Ishikawa (cell line): ENCODE data around the gene IL17RD.

Experiments
- CEBPB ChIP-seq: IDR thresholded peaks from 2 replicates; pipeline ENCODE4 v1.6.1; 2012
- CREB1 ChIP-seq: IDR thresholded peaks from 2 replicates; pipeline ENCODE4 v1.6.1; 2012; ENCODE audit warnings: low read depth
- EGR1 ChIP-seq: IDR thresholded peaks from 2 replicates; pipeline ENCODE4 v1.6.1; 2012
- EP300 ChIP-seq: IDR thresholded peaks from 2 replicates; pipeline ENCODE4 v1.6.1; 2012; ENCODE audit warnings: borderline replicate concordance
- FOXM1 ChIP-seq: IDR thresholded peaks from 2 replicates; pipeline ENCODE4 v1.6.1; 2012; ENCODE audit warnings: low read depth, borderline replicate concordance
- NFIC ChIP-seq: IDR thresholded peaks from 2 replicates; pipeline ENCODE4 v1.6.1; 2012
- RAD21 ChIP-seq: IDR thresholded peaks from 2 replicates; pipeline ENCODE4 v1.6.1; 2012; ENCODE audit warnings: low read depth
- TAF1 ChIP-seq: IDR thresholded peaks from 2 replicates; pipeline ENCODE4 v1.6.1; 2012; ENCODE audit warnings: low read depth, mild to moderate bottlenecking
- TCF12 ChIP-seq: IDR thresholded peaks from 2 replicates; pipeline ENCODE4 v1.6.1; 2012; ENCODE audit warnings: low read depth
- TEAD4 ChIP-seq: IDR thresholded peaks from 2 replicates; pipeline ENCODE4 v1.6.1; 2012
- YY1 ChIP-seq: IDR thresholded peaks from 2 replicates; pipeline ENCODE4 v1.6.1; 2012; ENCODE audit warnings: low read depth
- ZBTB7A ChIP-seq: IDR thresholded peaks from 2 replicates; pipeline ENCODE4 v1.6.1; 2012; ENCODE audit warnings: low read depth
- TF ChIP-seq, protein P1 (sequence below): IDR thresholded peaks from 2 replicates; pipeline ENCODE4 v1.6.1; 2012; ENCODE audit warnings: low read depth, mild to moderate bottlenecking
- TF ChIP-seq, protein P2 (sequence below): IDR thresholded peaks from 2 replicates; pipeline ENCODE4 v1.6.1; 2012
- TF ChIP-seq, protein P3 (sequence below): IDR thresholded peaks from 2 replicates; pipeline ENCODE4 v1.6.1; 2012

IL17RD gene

DNA sequence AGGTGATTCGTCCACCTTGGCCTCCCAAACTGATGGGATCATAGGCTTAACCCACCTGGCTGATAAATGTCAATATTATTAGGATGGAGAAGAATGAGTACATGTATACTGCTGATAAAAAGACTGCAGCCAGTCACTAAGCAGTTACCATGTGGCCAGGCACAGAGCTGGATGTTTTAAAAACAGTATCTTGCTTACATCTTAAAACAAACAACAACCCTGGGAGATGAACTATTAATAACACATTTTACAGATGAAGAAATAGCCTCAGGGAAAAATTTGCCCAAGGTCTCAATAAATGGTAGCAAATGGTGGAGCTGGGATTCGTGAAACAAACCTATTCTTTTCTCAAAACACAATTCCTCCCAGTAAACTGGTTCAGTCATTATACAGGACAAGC, 18.1 kb downstream of the IL17RD start:
- TF ChIP-seq TCF12 = no peak
- no peak for TF ChIP-seq TEAD4
- TF ChIP-seq, protein P1, sequence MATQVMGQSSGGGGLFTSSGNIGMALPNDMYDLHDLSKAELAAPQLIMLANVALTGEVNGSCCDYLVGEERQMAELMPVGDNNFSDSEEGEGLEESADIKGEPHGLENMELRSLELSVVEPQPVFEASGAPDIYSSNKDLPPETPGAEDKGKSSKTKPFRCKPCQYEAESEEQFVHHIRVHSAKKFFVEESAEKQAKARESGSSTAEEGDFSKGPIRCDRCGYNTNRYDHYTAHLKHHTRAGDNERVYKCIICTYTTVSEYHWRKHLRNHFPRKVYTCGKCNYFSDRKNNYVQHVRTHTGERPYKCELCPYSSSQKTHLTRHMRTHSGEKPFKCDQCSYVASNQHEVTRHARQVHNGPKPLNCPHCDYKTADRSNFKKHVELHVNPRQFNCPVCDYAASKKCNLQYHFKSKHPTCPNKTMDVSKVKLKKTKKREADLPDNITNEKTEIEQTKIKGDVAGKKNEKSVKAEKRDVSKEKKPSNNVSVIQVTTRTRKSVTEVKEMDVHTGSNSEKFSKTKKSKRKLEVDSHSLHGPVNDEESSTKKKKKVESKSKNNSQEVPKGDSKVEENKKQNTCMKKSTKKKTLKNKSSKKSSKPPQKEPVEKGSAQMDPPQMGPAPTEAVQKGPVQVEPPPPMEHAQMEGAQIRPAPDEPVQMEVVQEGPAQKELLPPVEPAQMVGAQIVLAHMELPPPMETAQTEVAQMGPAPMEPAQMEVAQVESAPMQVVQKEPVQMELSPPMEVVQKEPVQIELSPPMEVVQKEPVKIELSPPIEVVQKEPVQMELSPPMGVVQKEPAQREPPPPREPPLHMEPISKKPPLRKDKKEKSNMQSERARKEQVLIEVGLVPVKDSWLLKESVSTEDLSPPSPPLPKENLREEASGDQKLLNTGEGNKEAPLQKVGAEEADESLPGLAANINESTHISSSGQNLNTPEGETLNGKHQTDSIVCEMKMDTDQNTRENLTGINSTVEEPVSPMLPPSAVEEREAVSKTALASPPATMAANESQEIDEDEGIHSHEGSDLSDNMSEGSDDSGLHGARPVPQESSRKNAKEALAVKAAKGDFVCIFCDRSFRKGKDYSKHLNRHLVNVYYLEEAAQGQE = no peak

DNA sequence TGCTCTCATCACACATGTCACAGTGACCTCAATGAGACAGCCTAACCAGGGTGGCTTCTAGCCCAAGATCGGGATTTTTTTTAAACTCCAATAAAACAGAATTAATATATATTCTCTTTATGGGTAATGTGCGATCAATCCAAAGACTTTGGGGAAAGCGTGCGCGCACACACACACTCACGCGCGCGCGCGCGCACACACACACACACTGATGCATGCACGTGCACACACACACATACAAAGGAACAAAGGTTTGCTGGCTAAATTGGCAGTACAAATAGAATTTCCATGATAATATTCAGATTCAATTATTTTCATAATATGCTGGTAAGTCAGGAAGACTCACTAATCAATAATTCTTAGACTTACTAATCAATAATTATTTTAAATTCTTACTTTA, 19.3 kb downstream of the IL17RD start:
- TF ChIP-seq, protein P2, sequence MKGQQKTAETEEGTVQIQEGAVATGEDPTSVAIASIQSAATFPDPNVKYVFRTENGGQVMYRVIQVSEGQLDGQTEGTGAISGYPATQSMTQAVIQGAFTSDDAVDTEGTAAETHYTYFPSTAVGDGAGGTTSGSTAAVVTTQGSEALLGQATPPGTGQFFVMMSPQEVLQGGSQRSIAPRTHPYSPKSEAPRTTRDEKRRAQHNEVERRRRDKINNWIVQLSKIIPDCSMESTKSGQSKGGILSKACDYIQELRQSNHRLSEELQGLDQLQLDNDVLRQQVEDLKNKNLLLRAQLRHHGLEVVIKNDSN = no peak
- TF ChIP-seq CEBPB (no peak), EGR1 (no peak), TEAD4 (no peak), EP300 (no peak)
- TF ChIP-seq, protein P3, sequence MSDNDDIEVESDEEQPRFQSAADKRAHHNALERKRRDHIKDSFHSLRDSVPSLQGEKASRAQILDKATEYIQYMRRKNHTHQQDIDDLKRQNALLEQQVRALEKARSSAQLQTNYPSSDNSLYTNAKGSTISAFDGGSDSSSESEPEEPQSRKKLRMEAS = no peak
- TF ChIP-seq, protein P1 = no peak

DNA sequence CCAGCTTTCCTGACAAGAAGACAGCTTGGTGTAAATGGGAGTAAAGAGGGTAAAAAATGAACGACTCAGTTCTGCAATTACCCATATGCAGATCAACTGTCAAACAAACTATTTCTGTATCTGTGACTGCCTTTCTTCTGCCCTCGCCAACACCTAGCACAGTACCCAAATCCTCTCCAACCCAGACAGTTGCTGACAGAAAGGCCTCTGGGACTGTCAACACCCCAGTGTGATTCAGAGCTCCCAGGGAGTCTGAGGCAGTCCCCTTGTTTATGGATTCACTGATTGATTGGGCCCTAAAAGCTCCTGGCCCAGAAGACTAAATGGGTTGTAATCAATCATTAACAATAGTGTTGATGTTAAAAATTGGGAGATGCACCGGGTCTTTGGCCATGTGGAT, 20.2 kb downstream of the IL17RD start:
- TF ChIP-seq YY1 (no peak), TAF1 (no peak), RAD21 (no peak), NFIC (no peak), TCF12 (no peak), TEAD4 (no peak), CREB1 (no peak), CEBPB (no peak), EP300 (no peak)
- TF ChIP-seq, protein P3 = no peak

DNA sequence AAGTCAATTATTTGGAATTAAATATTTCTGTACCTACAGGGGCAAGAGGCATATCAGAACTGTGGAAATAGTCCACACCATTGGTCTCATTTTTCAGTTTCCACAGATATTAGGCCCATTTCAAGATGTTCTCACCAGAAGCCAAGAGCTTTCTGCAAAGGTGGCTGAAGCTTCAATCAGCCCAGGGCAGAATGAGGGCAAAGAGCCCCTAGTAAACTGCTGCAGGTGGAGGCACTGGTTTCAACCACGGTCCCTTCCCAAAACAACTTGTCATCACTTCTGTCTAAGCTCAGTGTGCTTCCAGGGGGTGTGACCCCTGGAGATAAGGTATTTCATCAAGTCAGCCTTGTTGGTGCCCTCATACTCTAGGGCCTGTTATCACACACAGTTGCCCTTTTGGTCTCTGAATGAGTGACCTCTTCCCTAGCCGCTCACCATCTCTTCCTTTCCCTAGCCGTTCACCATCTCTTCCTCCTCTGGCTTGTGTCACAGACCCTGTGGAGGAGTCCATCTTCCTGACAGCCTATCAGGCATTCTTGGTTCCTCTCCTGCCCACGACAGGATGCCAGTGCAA, 21.2 kb downstream of the IL17RD start:
- TF ChIP-seq CEBPB (no peak), ZBTB7A (no peak)

DNA sequence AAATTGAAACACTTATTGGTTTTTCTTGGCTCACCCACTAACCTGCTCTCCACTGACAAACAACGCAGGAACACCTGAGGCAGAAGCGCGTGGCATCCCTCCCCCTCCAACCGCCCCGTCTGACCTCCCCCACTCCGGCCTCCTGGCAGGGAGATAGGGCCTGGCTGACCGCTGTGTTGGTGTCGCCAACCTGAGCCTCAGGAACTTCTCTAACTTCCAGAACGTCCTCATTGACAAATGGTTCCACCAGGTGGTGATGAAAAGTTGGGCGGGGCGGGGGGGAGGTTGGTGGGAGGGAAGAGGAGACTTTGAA, 22.8 kb downstream of the IL17RD start:
- TF ChIP-seq, protein P3 = no peak
- TF ChIP-seq CEBPB = no peak
- TF ChIP-seq EGR1 = no peak
- no peak for TF ChIP-seq TEAD4
- TF ChIP-seq EP300 = no peak
- no peak for TF ChIP-seq TAF1
- TF ChIP-seq CREB1 = no peak
- no peak for TF ChIP-seq ZBTB7A
- TF ChIP-seq RAD21 = no peak
- no peak for TF ChIP-seq NFIC
- TF ChIP-seq FOXM1 = no peak
- TF ChIP-seq, protein P2 = no peak
- no peak for TF ChIP-seq TCF12
- TF ChIP-seq, protein P1 = no peak
- no peak for TF ChIP-seq YY1
